ENCODE measurements around the gene BCAN.

DNA sequence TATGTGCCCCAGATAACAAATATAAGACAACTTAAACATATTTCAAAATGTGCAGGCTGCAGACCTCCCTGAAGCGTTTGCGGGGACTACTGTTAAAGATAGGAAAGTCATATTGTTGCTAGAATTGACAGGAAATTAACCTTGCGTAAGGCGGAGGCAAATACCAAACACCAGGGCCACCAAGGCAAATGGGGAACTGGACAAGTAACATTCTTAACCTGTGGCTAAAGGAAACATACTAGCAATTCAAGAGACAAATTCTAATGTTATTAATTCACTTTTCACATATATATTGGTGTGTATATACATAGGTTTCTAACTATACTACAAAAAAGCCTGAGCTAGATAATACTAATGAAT is 15.9 kb upstream of the BCAN start:
- TF ChIP-seq, protein P1, sequence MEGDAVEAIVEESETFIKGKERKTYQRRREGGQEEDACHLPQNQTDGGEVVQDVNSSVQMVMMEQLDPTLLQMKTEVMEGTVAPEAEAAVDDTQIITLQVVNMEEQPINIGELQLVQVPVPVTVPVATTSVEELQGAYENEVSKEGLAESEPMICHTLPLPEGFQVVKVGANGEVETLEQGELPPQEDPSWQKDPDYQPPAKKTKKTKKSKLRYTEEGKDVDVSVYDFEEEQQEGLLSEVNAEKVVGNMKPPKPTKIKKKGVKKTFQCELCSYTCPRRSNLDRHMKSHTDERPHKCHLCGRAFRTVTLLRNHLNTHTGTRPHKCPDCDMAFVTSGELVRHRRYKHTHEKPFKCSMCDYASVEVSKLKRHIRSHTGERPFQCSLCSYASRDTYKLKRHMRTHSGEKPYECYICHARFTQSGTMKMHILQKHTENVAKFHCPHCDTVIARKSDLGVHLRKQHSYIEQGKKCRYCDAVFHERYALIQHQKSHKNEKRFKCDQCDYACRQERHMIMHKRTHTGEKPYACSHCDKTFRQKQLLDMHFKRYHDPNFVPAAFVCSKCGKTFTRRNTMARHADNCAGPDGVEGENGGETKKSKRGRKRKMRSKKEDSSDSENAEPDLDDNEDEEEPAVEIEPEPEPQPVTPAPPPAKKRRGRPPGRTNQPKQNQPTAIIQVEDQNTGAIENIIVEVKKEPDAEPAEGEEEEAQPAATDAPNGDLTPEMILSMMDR (conservative IDR thresholded peaks at IDR 0.05): peak; percentile 78
- no peak for TF ChIP-seq ZFX (IDR thresholded peaks at IDR 0.05)
